Measurements from ENCODE around the gene MRPS27.

MRPS27 gene

DNA sequence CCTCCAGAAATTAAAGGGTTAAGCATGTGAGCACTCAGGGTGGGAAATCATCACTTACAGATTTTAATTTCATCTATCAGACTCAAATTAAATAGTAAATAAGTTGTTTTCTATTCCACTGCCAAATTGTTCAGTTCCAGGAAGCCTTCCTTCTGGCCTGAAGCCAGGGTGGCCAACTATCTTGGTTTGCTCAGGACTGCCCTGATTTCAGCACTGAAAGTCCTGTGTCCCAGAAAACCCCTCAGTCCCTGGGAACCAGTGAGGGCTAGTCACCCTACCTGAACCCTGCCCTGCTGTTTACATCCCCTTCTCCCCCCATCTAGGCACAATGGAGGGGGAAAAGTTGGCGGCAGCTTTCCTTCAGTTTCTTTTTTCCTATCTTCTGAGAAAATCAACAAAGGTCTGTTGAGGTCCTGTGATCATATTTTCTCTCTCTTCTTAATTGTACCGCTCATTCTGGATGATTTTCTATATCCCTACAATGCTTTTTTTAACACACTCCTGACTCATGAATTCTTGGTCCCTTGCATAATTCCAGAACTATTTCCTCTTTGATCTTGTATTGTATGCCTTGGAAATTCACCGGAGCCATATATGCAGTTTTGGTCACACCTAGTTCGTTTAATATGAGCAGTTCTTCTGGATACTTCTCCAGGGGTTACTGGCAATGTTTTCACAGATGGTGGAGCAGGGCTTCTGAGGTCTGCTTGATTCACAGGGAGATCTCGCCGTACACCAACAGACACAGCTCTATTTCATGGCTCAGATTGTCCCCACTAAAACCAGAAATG lies 109.0 kb downstream of the MRPS27 start:
- TF ChIP-seq SUZ12 (IDR thresholded peaks at IDR 0.05; ENCODE audit: extremely low read depth, insufficient read depth, insufficient read length) (no peak), ZNF274 (IDR thresholded peaks at IDR 0.05; ENCODE audit: low read depth, low read length) (no peak), YY1 (IDR thresholded peaks at IDR 0.05; ENCODE audit: insufficient read depth, insufficient read length) (no peak)

DNA sequence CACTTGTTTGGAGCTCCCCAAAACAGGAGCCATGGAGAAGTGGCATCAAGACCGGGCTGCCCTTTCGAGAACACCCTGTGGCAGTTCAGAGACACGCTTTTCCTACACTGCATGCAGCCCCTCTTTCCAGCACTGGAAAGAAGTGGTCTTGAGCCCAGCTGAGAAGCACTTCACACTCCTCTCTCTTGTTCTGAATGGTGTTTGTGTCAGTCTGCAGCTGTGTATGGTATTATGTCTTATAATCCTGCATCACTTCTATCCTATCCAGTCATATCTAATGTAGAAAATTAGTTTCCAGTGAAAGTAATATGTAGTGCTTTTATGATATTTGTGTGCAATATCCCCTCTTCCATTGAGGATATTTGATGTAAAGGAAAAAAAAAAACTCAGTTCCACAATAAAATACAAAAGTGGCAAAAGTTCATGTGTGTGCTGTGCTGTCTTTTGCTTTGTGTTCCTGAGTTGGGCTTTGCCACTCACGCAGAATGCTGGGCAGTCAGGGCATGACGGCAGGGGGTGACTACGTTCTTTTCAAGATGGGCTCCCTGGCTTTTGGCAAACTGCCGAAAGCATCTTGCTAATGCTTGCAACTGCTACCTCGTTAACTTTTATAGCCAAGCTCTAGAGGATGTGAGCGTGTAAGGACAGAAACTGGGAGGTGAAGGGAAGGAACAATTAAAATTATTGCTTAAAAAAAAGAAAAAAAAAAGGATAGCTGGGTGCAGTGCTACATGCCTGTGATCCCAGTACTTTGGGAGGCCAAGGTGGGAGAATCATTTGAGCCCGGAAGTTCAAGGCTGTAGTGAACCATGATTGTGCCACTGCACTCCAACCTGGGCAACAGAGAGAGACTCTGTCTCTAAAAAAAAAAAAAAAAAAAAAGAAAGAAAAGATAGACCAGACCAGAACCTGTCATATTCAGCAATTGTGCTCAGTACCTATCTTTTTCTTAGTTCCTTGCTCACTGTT lies 110.6 kb downstream of the MRPS27 start:
- peaks cover 3% of the 10 kb centered on the region for H3K4me1 ChIP-seq (ENCODE audit: insufficient read depth, insufficient read length)
- peaks cover 36% of the 10 kb centered on the region for H3K36me3 ChIP-seq (ENCODE audit: insufficient read depth, insufficient read length, low read length)
- H3K9ac ChIP-seq (ENCODE audit: insufficient read length, low read depth), result no peak overlapping the region
- H3K4me3 ChIP-seq (ENCODE audit: insufficient read length, low read depth), result no peak overlapping the region
- TF ChIP-seq YY1 (IDR thresholded peaks at IDR 0.05; ENCODE audit: insufficient read depth, insufficient read length), result no peak
- no peak for TF ChIP-seq SUZ12 (IDR thresholded peaks at IDR 0.05; ENCODE audit: extremely low read depth, insufficient read depth, insufficient read length)
- no peak for TF ChIP-seq ZNF274 (IDR thresholded peaks at IDR 0.05; ENCODE audit: low read depth, low read length)
- no peaks in the 10 kb centered on the region for H3K27me3 ChIP-seq (ENCODE audit: insufficient read depth, insufficient read length)
- no peak for DNase-seq (ENCODE audit: low read depth, low spot score)
- H3K9me3 ChIP-seq (ENCODE audit: insufficient read depth, low read length), result no peaks in the 10 kb centered on the region

More for the DNA sequence above, 109.0 kb downstream of the MRPS27 start:
- H3K36me3 ChIP-seq (ENCODE audit: insufficient read depth, insufficient read length, low read length), result peaks cover 22% of the 10 kb centered on the region
- no peaks in the 10 kb centered on the region for H3K9me3 ChIP-seq (ENCODE audit: insufficient read depth, low read length)
- H3K9ac ChIP-seq (ENCODE audit: insufficient read length, low read depth), result no peak overlapping the region
- peaks cover 3% of the 10 kb centered on the region for H3K4me1 ChIP-seq (ENCODE audit: insufficient read depth, insufficient read length)
- H3K4me3 ChIP-seq (ENCODE audit: insufficient read length, low read depth), result no peak overlapping the region
- DNase-seq (ENCODE audit: low read depth, low spot score), result no peak
- no peaks in the 10 kb centered on the region for H3K27me3 ChIP-seq (ENCODE audit: insufficient read depth, insufficient read length)

DNA sequence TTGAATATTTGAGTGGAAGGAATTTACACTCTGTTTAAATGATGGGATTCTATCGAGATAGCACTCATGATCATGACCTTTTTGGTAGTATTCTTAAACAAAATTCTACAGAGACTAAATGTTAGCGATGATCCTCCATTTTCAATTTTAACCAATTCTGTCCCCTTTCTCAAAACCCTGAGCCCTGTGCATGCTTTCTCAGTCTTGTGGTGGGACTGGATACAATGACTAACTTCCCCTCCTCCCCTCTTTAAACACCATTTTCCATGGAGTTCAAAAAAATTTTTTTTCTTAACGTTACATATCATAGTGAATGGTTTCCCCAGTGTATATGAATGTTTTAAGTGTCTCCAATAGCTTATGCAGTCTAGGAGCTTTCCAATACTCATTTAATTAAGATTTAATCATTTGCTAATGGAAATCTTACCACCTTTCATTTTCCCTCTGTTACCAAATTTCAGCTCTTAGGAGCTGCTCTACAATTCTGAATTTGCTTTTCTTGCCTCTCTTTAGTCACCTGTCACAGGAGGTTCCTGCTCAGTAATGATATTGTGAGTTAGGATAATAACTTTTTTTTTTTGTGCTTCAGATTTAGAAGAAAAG lies 111.6 kb downstream of the MRPS27 start:
- Histone ChIP-seq H3K4me1 (ENCODE audit: insufficient read depth, insufficient read length) (peaks cover 3% of the 10 kb centered on the region), H3K9me3 (ENCODE audit: insufficient read depth, low read length) (no peaks in the 10 kb centered on the region), H3K9ac (ENCODE audit: insufficient read length, low read depth) (no peak overlapping the region), H3K4me3 (ENCODE audit: insufficient read length, low read depth) (no peak overlapping the region), H3K27me3 (ENCODE audit: insufficient read depth, insufficient read length) (no peaks in the 10 kb centered on the region), H3K36me3 (ENCODE audit: insufficient read depth, insufficient read length, low read length) (peaks cover 42% of the 10 kb centered on the region)
- DNase-seq (ENCODE audit: low read depth, low spot score), result no peak
- TF ChIP-seq ZNF274 (IDR thresholded peaks at IDR 0.05; ENCODE audit: low read depth, low read length) (no peak), YY1 (IDR thresholded peaks at IDR 0.05; ENCODE audit: insufficient read depth, insufficient read length) (no peak), SUZ12 (IDR thresholded peaks at IDR 0.05; ENCODE audit: extremely low read depth, insufficient read depth, insufficient read length) (no peak)

DNA sequence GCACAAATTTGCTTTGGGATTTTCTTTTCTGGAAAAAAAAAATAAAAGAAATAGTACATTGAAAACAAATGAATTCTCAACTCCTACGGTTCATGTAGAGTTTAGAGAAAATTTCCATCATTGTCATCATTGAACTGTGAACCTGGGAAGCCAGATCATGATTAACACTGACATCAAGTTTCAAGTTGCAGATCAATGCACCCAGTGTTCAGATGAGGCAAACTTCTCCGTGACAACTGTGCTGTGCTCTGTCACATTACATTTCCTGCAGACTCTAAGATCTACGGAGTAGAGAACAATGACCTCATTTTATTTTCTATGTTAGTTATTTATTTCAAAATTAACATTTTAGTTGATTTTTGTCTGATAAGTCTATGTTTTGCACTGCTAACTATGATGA lies 113.0 kb downstream of the MRPS27 start:
- no peak overlapping the region for H3K4me3 ChIP-seq (ENCODE audit: insufficient read length, low read depth)
- TF ChIP-seq ZNF274 (IDR thresholded peaks at IDR 0.05; ENCODE audit: low read depth, low read length) (no peak), SUZ12 (IDR thresholded peaks at IDR 0.05; ENCODE audit: extremely low read depth, insufficient read depth, insufficient read length) (no peak), YY1 (IDR thresholded peaks at IDR 0.05; ENCODE audit: insufficient read depth, insufficient read length) (no peak)
- peaks cover 56% of the 10 kb centered on the region for H3K36me3 ChIP-seq (ENCODE audit: insufficient read depth, insufficient read length, low read length)

DNA sequence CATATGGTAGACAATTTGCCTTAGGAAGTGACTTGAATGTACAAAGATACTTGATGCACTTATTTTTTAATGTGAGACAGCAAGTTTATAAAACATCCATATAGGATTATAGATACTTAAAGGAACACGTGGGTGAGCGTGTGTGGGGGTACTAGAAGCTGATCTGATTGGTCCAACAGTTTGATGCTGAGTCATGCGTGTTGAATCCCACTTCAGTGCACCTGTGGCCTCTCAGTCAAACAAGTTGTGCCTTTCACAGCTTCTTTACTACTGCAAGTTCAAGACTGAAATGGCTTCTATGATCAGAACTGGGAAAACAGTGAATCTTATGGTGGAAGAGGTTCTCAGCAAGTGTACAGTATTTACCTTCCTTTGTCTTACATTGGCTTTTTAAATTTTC lies 113.9 kb downstream of the MRPS27 start:
- DNase-seq (ENCODE audit: low read depth, low spot score), result no peak
- H3K36me3 ChIP-seq (ENCODE audit: insufficient read depth, insufficient read length, low read length), result peaks cover 62% of the 10 kb centered on the region
- no peaks in the 10 kb centered on the region for H3K27me3 ChIP-seq (ENCODE audit: insufficient read depth, insufficient read length)
- H3K4me1 ChIP-seq (ENCODE audit: insufficient read depth, insufficient read length), result peaks cover 3% of the 10 kb centered on the region
- TF ChIP-seq SUZ12 (IDR thresholded peaks at IDR 0.05; ENCODE audit: extremely low read depth, insufficient read depth, insufficient read length) (no peak), YY1 (IDR thresholded peaks at IDR 0.05; ENCODE audit: insufficient read depth, insufficient read length) (no peak), ZNF274 (IDR thresholded peaks at IDR 0.05; ENCODE audit: low read depth, low read length) (no peak)
- no peak overlapping the region for H3K9ac ChIP-seq (ENCODE audit: insufficient read length, low read depth)
- no peaks in the 10 kb centered on the region for H3K9me3 ChIP-seq (ENCODE audit: insufficient read depth, low read length)
- no peak overlapping the region for H3K4me3 ChIP-seq (ENCODE audit: insufficient read length, low read depth)

More for the DNA sequence above, 113.0 kb downstream of the MRPS27 start:
- no peak overlapping the region for H3K9ac ChIP-seq (ENCODE audit: insufficient read length, low read depth)
- DNase-seq (ENCODE audit: low read depth, low spot score), result no peak
- H3K4me1 ChIP-seq (ENCODE audit: insufficient read depth, insufficient read length), result peaks cover 3% of the 10 kb centered on the region
- no peaks in the 10 kb centered on the region for H3K9me3 ChIP-seq (ENCODE audit: insufficient read depth, low read length)
- H3K27me3 ChIP-seq (ENCODE audit: insufficient read depth, insufficient read length), result no peaks in the 10 kb centered on the region

DNA sequence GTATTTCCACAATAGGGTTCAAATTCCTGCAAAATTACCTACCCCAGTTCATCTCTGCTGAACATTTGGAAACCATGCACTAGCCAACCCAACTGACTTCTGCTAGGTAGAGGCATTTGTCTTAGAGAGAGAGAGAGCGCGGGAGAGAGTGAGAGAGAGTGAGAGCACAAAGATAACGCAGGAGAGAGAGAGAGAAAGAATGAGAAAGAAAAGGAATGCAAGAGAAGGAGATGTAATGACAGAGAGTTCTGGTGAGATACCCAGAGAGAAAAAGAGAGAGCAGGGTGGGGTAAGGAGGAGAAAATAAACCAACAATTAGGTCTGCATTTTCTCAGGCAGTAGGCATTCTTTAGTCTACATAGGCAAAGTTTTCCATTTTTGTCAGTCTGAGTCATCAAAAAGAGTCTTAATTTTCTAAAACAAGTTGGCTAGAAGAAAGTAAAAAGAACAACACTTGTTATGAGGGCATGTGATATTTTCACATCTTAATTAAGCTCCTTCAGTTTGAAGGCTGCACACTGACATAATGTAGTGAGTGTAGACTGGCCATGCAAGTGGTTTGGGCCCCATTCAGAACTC lies 114.5 kb downstream of the MRPS27 start:
- TF ChIP-seq SUZ12 (IDR thresholded peaks at IDR 0.05; ENCODE audit: extremely low read depth, insufficient read depth, insufficient read length), result no peak
- no peak for TF ChIP-seq YY1 (IDR thresholded peaks at IDR 0.05; ENCODE audit: insufficient read depth, insufficient read length)
- TF ChIP-seq ZNF274 (IDR thresholded peaks at IDR 0.05; ENCODE audit: low read depth, low read length), result no peak
- no peak for DNase-seq (ENCODE audit: low read depth, low spot score)
- Histone ChIP-seq H3K4me3 (ENCODE audit: insufficient read length, low read depth) (no peak overlapping the region), H3K27me3 (ENCODE audit: insufficient read depth, insufficient read length) (no peaks in the 10 kb centered on the region), H3K36me3 (ENCODE audit: insufficient read depth, insufficient read length, low read length) (peaks cover 69% of the 10 kb centered on the region), H3K9me3 (ENCODE audit: insufficient read depth, low read length) (no peaks in the 10 kb centered on the region), H3K4me1 (ENCODE audit: insufficient read depth, insufficient read length) (peaks cover 3% of the 10 kb centered on the region), H3K9ac (ENCODE audit: insufficient read length, low read depth) (no peak overlapping the region)
